PFSK-1 (cell line): ENCODE results near the gene KIRREL3.

Experiments
- REST ChIP-seq, 2 experiments: IDR thresholded peaks; 2 replicates each; pipeline versions ENCODE4 v1.6.1 to v1.8.0; 2011 to 2012; ENCODE audit warnings: low read depth in 2 of 2, low read length in 2 of 2, control low read depth in 1 of 2, inconsistent platforms in 1 of 2, mild to moderate bottlenecking in 1 of 2, moderate library complexity in 1 of 2; ENCODE audit not compliant: insufficient read depth in 1 of 2
- TAF1 ChIP-seq: IDR thresholded peaks from 2 replicates; pipeline ENCODE4 v1.6.1; 2012; ENCODE audit warnings: low read length, control low read depth, borderline replicate concordance; ENCODE audit not compliant: insufficient read depth

- TF ChIP-seq REST (IDR thresholded peaks at IDR 0.05; ENCODE audit: insufficient read depth in 1 of 2, low read depth in 2 of 2, low read length in 2 of 2): no peak
- no peak for TF ChIP-seq TAF1
These were observed 600.1 kb downstream of the KIRREL3 start for GRCh38 chr11:126400479-126400878.
